Esophagus squamous epithelium (tissue), 5 donors: ENCODE data around the gene LDLRAD4. TPM values are rescaled to one million over a fixed set of nuclear protein-coding genes. Genes with fewer than 3 reads are reported as not detected.

Source experiments
- DNase-seq: peaks from one replicate; lab custom pipeline; 2025; lab: John Stamatoyannopoulos, UW
- H3K27ac ChIP-seq, 4 donors: fragments of 200-600 bp; sonication (generic); one replicate each; pipeline ENCODE4 v1.5.1; 2016 to 2019; ENCODE audit warnings: mild to moderate bottlenecking in 1 of 4
- H3K27me3 ChIP-seq, 4 donors: fragments of 200-600 bp; sonication (generic); 1 replicate in 3 of 4; 2 replicates in 1 of 4; pipeline versions ENCODE4 v1.5.1 to v1.6.0; 2017 to 2021; ENCODE audit warnings: antibody characterized with exemption in 1 of 4
- H3K36me3 ChIP-seq, 3 donors: fragments of 200-600 bp; sonication (generic); one replicate each; pipeline ENCODE4 v1.5.1; 2016 to 2019
- H3K4me1 ChIP-seq, 3 donors: fragments of 200-600 bp; sonication (generic); one replicate each; pipeline ENCODE4 v1.5.1; 2017 to 2019
- H3K4me3 ChIP-seq, 4 donors: fragments of 200-600 bp; sonication (generic); 1 replicate in 3 of 4; 2 replicates in 1 of 4; pipeline ENCODE4 v1.5.1; 2016 to 2019; ENCODE audit warnings: mild to moderate bottlenecking in 2 of 4, moderate library complexity in 1 of 4
- H3K9me3 ChIP-seq, 3 donors: fragments of 200-600 bp; sonication (generic); one replicate each; pipeline ENCODE4 v1.5.1; 2016 to 2019
- CTCF ChIP-seq, 6 experiments: fragments of 450-650 bp in 4 of 6; fragments of 200-600 bp in 2 of 6; sonication (generic) in 2 of 6; IDR thresholded peaks; one replicate each; pipeline ENCODE4 v1.5.1; 2016 to 2019; ENCODE audit warnings: antibody characterized with exemption in 6 of 6, mild to moderate bottlenecking in 4 of 6, moderate library complexity in 4 of 6
- POLR2A ChIP-seq, 4 donors: fragments of 450-650 bp; IDR thresholded peaks; one replicate each; pipeline ENCODE4 v1.6.1; 2017; ENCODE audit warnings: antibody characterized with exemption in 4 of 4, mild to moderate bottlenecking in 4 of 4, moderate library complexity in 3 of 4
- WGBS, 2 donors: methylation state at CpG; one replicate each; pipeline ENCODE4 v1.1.5; 2018; 5-methylcytosine and 5-hydroxymethylcytosine counted together
- intact Hi-C: fragments of 100-400 bp; cut with DNase I; formaldehyde crosslinking; loops from one replicate; pipeline ENCODE4 v1.15.0; 2022
- total RNA-seq, 4 donors: library from RNA; depleted of rRNA; stranded (reverse); fragments of >200 nt; gene quantifications; one replicate each; pipeline ENCODE4 v1.1.0, GENCODE V29; 2016
- donor health status: DM: yes; HTN: yes; CAD: no.

The LDLRAD4 gene
- total RNA-seq, 4 donors from 2014 or later: 0.91 to 17.9 (median 6.8) TPM

- Histone ChIP-seq H3K27me3 (no peaks in the 10 kb centered on the region), H3K4me1 (peaks cover 0 to 2% (median 0%) of the 10 kb centered on the region in 3 donors), H3K36me3 (no peaks in the 10 kb centered on the region), H3K27ac (no peak overlapping the region), H3K4me3 (no peak overlapping the region), H3K9me3 (no peaks in the 10 kb centered on the region)
- TF ChIP-seq CTCF (IDR thresholded peaks at IDR 0.05) (no peak), POLR2A (IDR thresholded peaks at IDR 0.05) (no peak)
- 54 to 76% methylated on average over 5 to 7 of the region's 7 CpGs for WGBS, 2 donors
- intact Hi-C loops: no loop called here
- no peak for DNase-seq
These were observed 146.2 kb downstream of the LDLRAD4 start for GRCh38 chr18:13364721-13365205.

- Histone ChIP-seq H3K36me3 (no peaks in the 10 kb centered on the region), H3K4me3 (no peak overlapping the region), H3K27me3 (no peaks in the 10 kb centered on the region), H3K27ac (no peak overlapping the region), H3K4me1 (peaks cover 0 to 4% (median 0%) of the 10 kb centered on the region in 3 donors), H3K9me3 (no peaks in the 10 kb centered on the region)
- 52 to 73% methylated on average over 3 of the region's 3 CpGs for WGBS, 2 donors
- DNase-seq: no peak
- TF ChIP-seq CTCF (IDR thresholded peaks at IDR 0.05): no peak
- no peak for TF ChIP-seq POLR2A (IDR thresholded peaks at IDR 0.05)
- intact Hi-C loops: no loop called here
These were observed 147.6 kb downstream of the LDLRAD4 start for GRCh38 chr18:13366131-13366530.

DNA sequence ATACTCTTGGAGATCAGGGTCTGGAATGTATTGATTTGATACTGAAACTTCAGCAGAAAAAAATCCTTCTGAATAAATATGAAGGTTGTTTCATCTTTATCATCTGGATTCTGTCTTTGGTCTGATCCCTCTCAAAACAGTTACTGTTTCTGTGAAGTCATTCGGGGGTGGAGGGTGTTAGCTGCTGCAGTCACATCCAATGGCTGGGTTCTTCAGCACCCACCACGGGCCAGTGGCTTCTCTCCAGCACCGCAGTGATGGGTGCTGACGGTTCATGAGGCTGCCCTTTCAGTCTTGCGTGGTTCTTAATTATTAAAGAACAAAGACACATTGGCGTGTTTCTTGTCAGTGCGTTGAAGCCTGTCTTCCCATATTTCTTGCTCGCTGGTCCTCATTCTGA lies 148.0 kb downstream of the LDLRAD4 start:
- intact Hi-C loops: no loop called here
- WGBS, 2 donors: 76 to 80% methylated on average over 8 of the region's 8 CpGs
- no peak for DNase-seq

GRCh38 chr18:13366962-13367892 lies 148.7 kb downstream of the LDLRAD4 start:
- no peak overlapping the region for H3K4me3 ChIP-seq
- TF ChIP-seq POLR2A (IDR thresholded peaks at IDR 0.05) (no peak), CTCF (IDR thresholded peaks at IDR 0.05) (no peak)
- no peaks in the 10 kb centered on the region for H3K36me3 ChIP-seq
- H3K27me3 ChIP-seq: no peaks in the 10 kb centered on the region
- H3K9me3 ChIP-seq: no peaks in the 10 kb centered on the region
- H3K4me1 ChIP-seq: peaks cover 0 to 12% (median 4%) of the 10 kb centered on the region in 3 donors
- H3K27ac ChIP-seq: no peak overlapping the region
- intact Hi-C loops: no loop called here
- no peak for DNase-seq
- 73 to 85% methylated on average over 20 to 24 of the region's 26 CpGs for WGBS, 2 donors

More for the DNA sequence above, 148.0 kb downstream of the LDLRAD4 start:
- no peaks in the 10 kb centered on the region for H3K27me3 ChIP-seq
- H3K4me3 ChIP-seq: no peak overlapping the region
- TF ChIP-seq POLR2A (IDR thresholded peaks at IDR 0.05) (no peak), CTCF (IDR thresholded peaks at IDR 0.05) (no peak)
- peaks cover 0 to 5% (median 0%) of the 10 kb centered on the region in 3 donors for H3K4me1 ChIP-seq
- H3K27ac ChIP-seq: no peak overlapping the region
- H3K36me3 ChIP-seq: no peaks in the 10 kb centered on the region
- H3K9me3 ChIP-seq: no peaks in the 10 kb centered on the region
